ENCODE data around the gene TCTN1.

GRCh38 chr12:110566993-110567392, 46.9 kb upstream of the TCTN1 start:
- TF ChIP-seq CTCF (conservative IDR thresholded peaks at IDR 0.05 in 1 of 2, IDR thresholded peaks at IDR 0.05 in 1 of 2; ENCODE audit: extremely low read depth in 1 of 2, insufficient read depth in 1 of 2, low read depth in 1 of 2, low read length in 2 of 2), result no peak
- TF ChIP-seq EZH2 (IDR thresholded peaks at IDR 0.05; ENCODE audit: borderline replicate concordance, low read length), result no peak

Data from mammary epithelial cell (primary cell).